Measurements from ENCODE around the gene TOR1AIP2.
A peak's percentile ranks its signal among the peaks of the same experiment; 100 is the strongest.

TOR1AIP2 gene

GRCh38 chr1:179823693-179824092 is 53.9 kb downstream of the TOR1AIP2 start:
- DNase-seq: no peak

- DNase-seq: no peak
Measured at GRCh38 chr1:179822065-179822464, 55.5 kb downstream of the TOR1AIP2 start.

- DNase-seq: no peak
Measured at GRCh38 chr1:179821524-179821923, 56.1 kb downstream of the TOR1AIP2 start.

DNA sequence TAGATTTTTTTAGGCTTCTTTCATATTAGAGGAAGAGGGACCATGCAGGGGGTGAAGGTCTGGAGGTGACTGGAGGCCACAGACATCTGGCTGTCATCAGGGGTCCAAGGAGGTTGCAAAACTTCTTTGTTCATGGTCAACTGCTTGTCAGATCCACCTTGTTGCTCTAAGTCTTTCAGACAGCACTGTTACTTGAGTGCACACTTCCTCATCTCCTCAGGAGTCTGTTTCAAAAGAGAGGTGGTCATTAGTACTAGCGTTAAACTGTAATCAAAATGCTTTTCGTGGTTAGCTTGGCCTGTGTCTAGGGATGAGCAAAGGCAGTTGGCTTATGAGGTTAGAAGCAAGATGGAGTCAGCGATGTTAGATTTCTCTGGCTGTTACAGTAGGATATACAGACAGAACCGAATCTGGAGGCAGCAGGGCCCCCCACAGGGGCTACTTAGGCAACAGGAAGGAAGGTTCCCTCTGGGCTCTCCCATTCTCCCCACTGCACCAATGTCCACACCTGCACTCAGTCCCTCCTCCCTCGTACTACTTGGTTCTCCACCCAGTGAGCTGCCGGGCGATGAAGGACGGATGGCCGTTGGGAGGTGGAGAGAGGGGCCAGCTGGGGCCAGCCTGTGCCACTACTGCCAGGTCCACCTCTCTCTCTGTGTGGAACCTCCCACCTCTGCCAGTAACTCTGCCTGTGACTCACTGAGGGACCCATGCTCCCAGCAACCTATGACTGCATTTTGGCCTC is 57.2 kb downstream of the TOR1AIP2 start:
- DNase-seq: no peak

- no peak for DNase-seq
Measured at GRCh38 chr1:179818743-179819173, 58.8 kb downstream of the TOR1AIP2 start.

DNA sequence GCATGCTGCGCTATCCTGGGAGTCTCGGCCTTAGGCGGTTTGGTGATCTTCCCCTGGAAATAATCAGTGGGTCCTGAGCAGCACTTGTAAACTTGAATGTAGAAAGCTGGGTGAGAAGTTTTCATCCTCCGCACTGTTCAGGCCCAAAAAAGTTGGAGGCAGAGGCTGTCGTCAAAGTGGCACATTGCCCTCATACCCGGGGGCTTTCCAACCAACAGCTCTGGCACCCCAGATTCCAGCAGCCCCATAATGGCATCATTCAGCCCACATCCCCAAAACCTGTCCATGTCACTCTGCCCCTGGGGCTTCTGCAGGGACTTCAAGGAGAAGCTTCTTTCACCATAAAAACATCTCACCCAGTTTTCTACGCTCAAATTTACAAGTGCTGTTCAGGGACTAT is 59.3 kb downstream of the TOR1AIP2 start:
- DNase-seq: no peak

GRCh38 chr1:179817789-179818188 is 59.8 kb downstream of the TOR1AIP2 start:
- no peak for DNase-seq

GRCh38 chr1:179817056-179817455 is 60.5 kb downstream of the TOR1AIP2 start:
- no peak for DNase-seq

- DNase-seq: peak; percentile 18
Measured at GRCh38 chr1:179816196-179816960, 61.2 kb downstream of the TOR1AIP2 start.

DNA sequence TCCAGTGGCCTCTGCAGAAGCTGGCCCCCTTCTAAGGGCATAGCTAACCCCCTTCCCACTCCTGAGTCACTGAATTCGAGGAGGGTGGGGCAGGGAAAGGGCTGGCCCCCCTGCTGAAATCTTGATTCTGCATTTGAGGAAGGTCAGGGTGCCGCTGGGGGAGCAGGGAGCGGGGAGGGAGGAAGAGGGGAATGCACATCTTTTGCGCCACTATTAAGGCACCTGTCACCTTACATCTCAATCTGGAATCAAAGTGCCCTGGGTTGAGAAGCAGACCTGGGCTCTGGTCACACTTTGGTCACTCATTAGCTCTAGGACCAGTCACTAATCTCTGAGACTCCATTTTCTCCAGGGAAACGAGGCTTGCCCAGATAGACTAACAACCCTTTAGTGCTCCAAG is 62.0 kb downstream of the TOR1AIP2 start:
- no peak for DNase-seq

GRCh38 chr1:179814546-179814838 is 63.1 kb downstream of the TOR1AIP2 start:
- DNase-seq: no peak

DNA sequence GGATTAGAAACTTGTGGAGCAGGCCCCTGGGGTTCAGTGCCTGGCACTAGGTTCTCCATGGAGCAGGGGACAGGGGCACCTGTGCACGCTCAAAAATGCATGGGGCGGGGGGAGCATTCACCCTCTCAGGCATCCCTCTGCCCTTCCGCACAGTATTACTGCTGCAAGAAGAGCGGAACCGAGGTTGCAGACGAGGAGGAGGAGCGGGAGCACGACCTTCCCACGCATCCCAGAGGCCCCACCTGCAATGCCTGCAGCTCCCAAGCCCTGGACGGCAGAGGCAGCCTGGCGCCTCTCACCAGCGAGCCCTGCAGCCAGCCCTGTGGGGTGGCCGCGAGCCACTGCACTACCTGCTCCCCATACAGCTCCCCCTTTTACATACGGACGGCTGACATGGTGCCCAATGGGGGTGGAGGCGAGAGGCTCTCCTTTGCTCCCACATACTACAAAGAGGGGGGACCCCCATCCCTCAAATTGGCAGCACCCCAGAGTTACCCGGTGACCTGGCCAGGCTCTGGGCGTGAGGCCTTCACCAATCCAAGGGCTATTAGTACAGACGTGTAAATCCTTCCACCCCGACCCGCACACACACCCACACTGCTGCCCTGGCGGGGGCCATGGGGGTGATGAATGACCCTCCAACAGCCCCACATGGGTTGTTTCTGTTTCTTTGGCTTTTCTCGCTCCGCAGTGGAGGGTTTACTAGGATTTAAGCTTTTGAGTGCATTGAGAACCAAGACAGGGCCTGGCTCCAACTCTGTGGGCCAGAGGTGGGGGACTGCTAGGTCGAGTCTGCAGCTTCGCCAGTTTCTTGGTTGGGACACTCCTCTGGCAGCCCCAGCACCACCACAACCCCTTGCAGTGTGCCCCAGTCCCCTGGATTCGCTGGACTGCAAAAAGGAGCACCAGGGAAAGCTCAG is 63.7 kb downstream of the TOR1AIP2 start:
- DNase-seq: no peak

DNA sequence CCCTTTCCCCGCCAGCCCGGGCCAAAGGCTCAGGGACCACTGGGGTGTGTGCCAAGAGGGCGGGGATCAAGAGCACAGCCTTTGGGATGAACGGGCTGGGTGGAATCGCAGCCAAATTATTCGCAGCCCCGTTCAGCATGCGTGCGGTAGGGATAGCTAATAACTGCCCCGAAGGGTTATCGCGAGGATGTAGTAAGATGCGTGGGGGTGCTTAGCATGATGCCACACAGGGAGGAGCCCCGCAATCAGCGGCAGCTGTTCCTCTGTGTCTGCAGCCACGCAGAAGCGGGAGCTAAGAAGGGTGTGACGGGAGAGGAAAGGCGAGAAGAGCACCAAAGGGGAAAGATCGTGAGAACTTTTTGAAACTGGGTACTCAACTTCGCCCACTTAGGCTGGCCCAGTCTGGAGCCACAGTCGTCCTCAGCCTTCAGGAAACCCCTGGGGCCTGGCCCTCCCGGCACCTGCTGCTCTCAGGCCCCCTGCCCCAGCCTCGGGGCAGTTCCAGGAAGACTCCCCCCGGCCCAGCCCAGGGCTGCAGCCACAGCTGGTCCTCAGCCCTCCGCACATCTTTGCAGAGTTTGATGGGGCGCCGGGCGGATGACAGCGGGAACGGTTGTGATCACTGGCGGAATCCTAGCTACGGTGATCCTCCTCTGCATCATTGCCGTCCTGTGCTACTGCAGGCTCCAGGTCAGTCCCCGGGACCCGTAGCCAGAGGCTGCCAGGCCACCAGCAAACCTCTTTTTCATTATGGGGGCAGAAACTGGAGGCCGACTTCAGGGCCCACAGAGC is 64.9 kb downstream of the TOR1AIP2 start:
- no peak for DNase-seq

- DNase-seq: no peak
Measured at GRCh38 chr1:179810367-179810715, 67.3 kb downstream of the TOR1AIP2 start.

DNA sequence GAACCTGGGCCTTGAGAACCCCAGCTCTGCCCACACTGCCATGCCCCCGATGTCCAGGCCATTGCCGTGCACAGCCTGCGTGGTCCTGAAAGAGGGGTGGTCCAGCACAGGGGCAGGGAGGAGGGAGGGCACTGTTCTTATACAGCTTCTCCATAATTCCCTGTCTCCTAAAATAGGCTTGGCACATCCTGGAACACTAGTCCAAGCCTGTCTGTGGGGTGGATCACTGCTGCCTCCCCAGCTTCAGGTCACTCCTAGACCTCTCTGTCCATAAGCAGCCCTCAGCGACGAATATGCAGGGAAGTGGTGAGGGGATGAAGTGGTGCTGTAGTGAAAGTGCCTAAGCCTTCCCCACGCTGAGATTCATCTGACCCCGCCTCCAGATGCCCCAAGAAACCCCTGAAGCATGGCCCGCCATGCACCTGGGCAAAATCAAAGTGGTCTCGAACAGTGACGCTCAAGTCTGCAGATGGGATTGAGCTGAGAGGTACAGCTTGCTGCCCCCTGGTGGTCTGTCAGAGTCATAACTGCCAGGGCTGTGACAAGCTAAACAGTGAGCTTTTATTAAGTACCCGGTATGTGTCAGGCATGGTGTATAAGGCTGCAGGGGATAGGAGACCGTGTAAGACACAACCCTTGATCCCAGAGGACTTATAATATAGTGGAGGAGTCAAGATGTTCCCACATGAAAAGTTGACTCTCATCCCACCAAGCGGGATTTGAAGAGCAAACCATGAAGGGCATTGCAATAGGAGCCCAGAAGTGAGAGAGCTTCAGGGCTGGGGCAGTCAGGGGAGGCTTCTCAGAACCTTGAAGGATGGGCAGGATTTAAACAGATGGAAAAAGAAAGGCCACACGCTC is 67.9 kb downstream of the TOR1AIP2 start:
- DNase-seq: peak; percentile 62

DNA sequence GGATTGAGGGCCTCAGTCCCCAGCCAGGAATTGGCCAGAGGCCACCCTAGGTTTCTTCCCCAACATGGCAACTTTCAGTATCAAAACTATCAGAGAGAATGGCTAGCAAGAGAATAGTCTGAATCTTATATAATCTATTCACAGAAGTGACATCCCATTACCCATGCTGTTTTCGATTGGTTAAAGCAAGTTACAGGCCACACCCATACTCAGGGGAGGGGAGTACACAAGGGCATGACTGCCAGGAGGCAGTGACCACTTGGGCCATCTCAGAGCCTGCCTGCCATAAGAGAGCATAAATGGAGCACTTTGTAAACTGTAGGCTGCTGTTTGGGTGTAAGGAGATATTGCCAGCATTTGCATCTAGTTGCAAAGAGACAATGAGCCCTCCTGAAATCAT is 69.1 kb downstream of the TOR1AIP2 start:
- DNase-seq: no peak

- DNase-seq: no peak
Measured at GRCh38 chr1:179807691-179808485, 69.7 kb downstream of the TOR1AIP2 start.

DNA sequence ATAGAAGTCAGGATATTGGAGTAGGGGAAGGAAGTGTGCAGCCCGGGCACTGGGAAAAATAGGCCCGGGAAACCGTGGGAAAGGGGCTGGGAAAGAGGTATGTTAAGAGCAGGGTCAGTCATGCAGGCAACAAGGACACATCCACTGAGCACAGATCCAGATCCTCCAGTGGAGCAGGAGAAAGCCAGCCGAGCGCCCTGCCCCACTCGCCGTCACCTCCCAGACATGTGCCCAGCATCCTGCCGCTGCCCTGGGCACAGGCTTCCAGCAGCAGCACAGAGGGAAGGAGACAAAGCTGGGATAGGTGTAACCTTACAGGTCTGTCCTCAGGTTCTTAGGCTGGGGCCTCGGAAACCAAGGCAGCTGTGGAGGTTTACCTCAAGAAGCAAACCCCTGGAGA is 70.3 kb downstream of the TOR1AIP2 start:
- no peak for DNase-seq

- no peak for DNase-seq
Measured at GRCh38 chr1:179806333-179806732, 71.3 kb downstream of the TOR1AIP2 start.

DNA sequence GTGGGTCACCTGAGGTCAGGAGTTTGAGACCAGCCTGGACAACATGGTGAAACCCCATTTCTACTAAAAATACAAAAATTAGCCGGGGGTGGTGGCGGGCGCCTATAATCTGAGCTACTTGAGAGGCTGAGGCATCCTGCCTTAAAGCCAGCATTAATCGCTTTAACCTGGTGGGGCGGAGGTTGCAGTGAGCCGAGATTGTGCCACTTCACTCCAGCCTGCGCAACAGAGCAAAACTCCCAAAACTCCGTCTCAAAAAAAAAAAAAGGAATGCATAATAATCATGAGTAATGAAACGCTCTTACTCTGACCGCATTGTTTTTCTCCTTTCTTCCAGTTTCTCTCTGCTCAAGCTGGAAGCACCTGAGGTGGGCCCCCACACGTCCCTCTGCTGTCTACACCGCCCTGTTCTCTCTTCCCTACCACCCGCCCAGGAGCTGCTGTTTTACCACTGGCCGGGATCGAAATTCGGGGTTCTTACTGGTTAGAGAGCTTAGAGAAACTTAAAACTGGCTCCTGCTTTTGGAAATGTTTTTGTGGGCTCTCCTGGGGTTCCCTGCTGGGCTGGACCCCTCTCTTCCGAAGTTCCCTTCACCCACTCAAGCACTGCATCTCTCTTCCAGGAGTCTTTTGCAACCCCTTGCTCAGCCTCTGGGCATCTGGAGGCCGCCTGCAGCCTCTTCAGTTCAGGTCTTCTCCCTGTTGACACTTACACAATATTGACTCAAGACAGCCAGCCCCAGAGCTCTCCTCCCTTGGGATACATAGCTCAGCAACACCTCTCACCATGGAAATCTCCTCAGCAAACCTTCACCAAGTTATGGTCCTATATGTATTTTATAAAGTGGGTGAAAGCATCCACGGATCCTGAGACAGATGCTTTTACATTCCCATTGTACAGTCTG is 72.1 kb downstream of the TOR1AIP2 start:
- DNase-seq: no peak

All from DMS153 (cell line).